K562 (cell line): ENCODE measurements around the gene UTS2R. TPM values are rescaled to one million over a fixed set of nuclear protein-coding genes. Genes with fewer than 3 reads are reported as not detected.

Experiments
- AFF4 ChIP-seq: sonication (generic); formaldehyde crosslinking; IDR thresholded peaks from 2 replicates; pipeline ENCODE4 v1.8.0; 2023; ENCODE audit warnings: mild to moderate bottlenecking, missing genetic modification reagents
- ASH1L ChIP-seq: fragments of 450-650 bp; IDR thresholded peaks from 2 replicates; pipeline ENCODE4 v1.6.1; 2018; ENCODE audit warnings: borderline replicate concordance, mild to moderate bottlenecking, low read depth; ENCODE audit not compliant: partially characterized antibody
- BMI1 ChIP-seq: fragments of 150-350 bp; IDR thresholded peaks from 2 replicates; pipeline ENCODE4 v1.6.1; 2014; ENCODE audit warnings: low read length
- BRD9 ChIP-seq: fragments of 450-650 bp; IDR thresholded peaks from 2 replicates; pipeline ENCODE4 v1.6.1; 2018; ENCODE audit warnings: low read depth; ENCODE audit not compliant: partially characterized antibody
- CGGBP1 ChIP-seq: fragments of 250-450 bp; sonication (Bioruptor Pico); IDR thresholded peaks from 2 replicates; pipeline ENCODE4 v1.9.0; 2021; ENCODE audit warnings: mild to moderate bottlenecking
- CREB1 ChIP-seq, 2 experiments: sonication (generic) in 1 of 2; formaldehyde crosslinking in 1 of 2; IDR thresholded peaks; 2 replicates each; pipeline versions ENCODE4 v1.6.1 to v1.8.0; 2012 to 2022; ENCODE audit warnings: inconsistent platforms in 1 of 2, mild to moderate bottlenecking in 1 of 2, missing genetic modification reagents in 1 of 2, moderate library complexity in 1 of 2
- HSF4 ChIP-seq: fragments of 250-450 bp; sonication (Bioruptor Pico); IDR thresholded peaks from 2 replicates; pipeline ENCODE4 v2.1.2; 2022; ENCODE audit warnings: mild to moderate bottlenecking, moderate library complexity, borderline replicate concordance
- L3MBTL2 ChIP-seq: fragments of 450-650 bp; IDR thresholded peaks from 2 replicates; pipeline ENCODE4 v1.6.1; 2016; ENCODE audit warnings: mild to moderate bottlenecking, moderate library complexity
- MEIS2 ChIP-seq: fragments of 450-650 bp; IDR thresholded peaks from 2 replicates; pipeline ENCODE4 v1.6.1; 2014; ENCODE audit warnings: mild to moderate bottlenecking; ENCODE audit not compliant: partially characterized antibody
- NCOA1 ChIP-seq: fragments of 450-650 bp; IDR thresholded peaks from 2 replicates; pipeline ENCODE4 v1.6.1; 2016; ENCODE audit warnings: low read depth
- PCBP1 ChIP-seq: fragments of 200-400 bp; formaldehyde crosslinking; IDR thresholded peaks from 2 replicates; pipeline ENCODE4 v1.6.1; 2018; ENCODE audit warnings: mild to moderate bottlenecking, low read depth, low read length; ENCODE audit not compliant: poor library complexity, severe bottlenecking
- RBM22 ChIP-seq: fragments of 200-400 bp; formaldehyde crosslinking; IDR thresholded peaks from 2 replicates; pipeline ENCODE4 v1.6.1; 2018; ENCODE audit warnings: low read length, low read depth; ENCODE audit not compliant: poor library complexity, severe bottlenecking
- SMARCA4 ChIP-seq: fragments of 450-650 bp; IDR thresholded peaks from 2 replicates; pipeline ENCODE4 v1.6.1; 2016
- SNIP1 ChIP-seq: fragments of 450-650 bp; IDR thresholded peaks from 2 replicates; pipeline ENCODE4 v1.7.1; 2017; ENCODE audit warnings: low read depth, mild to moderate bottlenecking
- SP1 ChIP-seq: sonication (generic); formaldehyde crosslinking; IDR thresholded peaks from 2 replicates; pipeline ENCODE4 v1.8.1; 2022; ENCODE audit warnings: mild to moderate bottlenecking, missing genetic modification reagents
- SRSF1 ChIP-seq: fragments of 200-400 bp; formaldehyde crosslinking; IDR thresholded peaks from 2 replicates; pipeline ENCODE4 v1.6.1; 2017; ENCODE audit warnings: mild to moderate bottlenecking, low read depth, low read length, moderate library complexity
- STAG1 ChIP-seq: sonication (generic); formaldehyde crosslinking; IDR thresholded peaks from 2 replicates; pipeline ENCODE4 v1.5.0; 2020; ENCODE audit warnings: missing genetic modification reagents, borderline replicate concordance
- THAP7 ChIP-seq: fragments of 250-450 bp; sonication (Bioruptor Pico); IDR thresholded peaks from 2 replicates; pipeline ENCODE4 v1.5.0; 2021
- ZBTB2 ChIP-seq: fragments of 450-650 bp; IDR thresholded peaks from 2 replicates; pipeline ENCODE4 v1.6.1; 2016; ENCODE audit warnings: antibody characterized with exemption
- ZNF140 ChIP-seq: fragments of 250-450 bp; sonication (Bioruptor Pico); IDR thresholded peaks from 2 replicates; pipeline ENCODE4 v1.8.0; 2021; ENCODE audit warnings: moderate library complexity, mild to moderate bottlenecking, inconsistent platforms
- ZNF212 ChIP-seq: fragments of 450-650 bp; formaldehyde crosslinking; IDR thresholded peaks from 2 replicates; pipeline ENCODE4 v1.4.0; 2020; ENCODE audit warnings: mild to moderate bottlenecking
- ZNF263 ChIP-seq: sonication (generic); formaldehyde crosslinking; IDR thresholded peaks from 2 replicates; pipeline ENCODE4 v1.8.0; 2022; ENCODE audit warnings: mild to moderate bottlenecking, missing genetic modification reagents, borderline replicate concordance
- ZNF354B ChIP-seq: fragments of 250-450 bp; sonication (Bioruptor Pico); IDR thresholded peaks from 2 replicates; pipeline ENCODE4 v1.4.0; 2020
- polyA plus RNA-seq, 8 experiments: library from polyadenylated mRNA; depleted of rRNA in 4 of 8; stranded (reverse) in 5 of 8; unstranded in 3 of 8; fragments of >200 nt; fragmentation: Nextera tagmentation in 2 of 8; fragmentation: Illumina TruSeq in 1 of 8; extraction: Ambion mirVana in 2 of 8; extraction: Trizol in 1 of 8; gene quantifications; 2 replicates each; pipeline versions ENCODE4 v1.2.1 to v1.2.3, GENCODE V29; 2011 to 2014; ENCODE audit warnings: inconsistent platforms in 1 of 8, missing spikeins in 1 of 8
- total RNA-seq, 7 experiments: library from RNA; depleted of rRNA in 6 of 7; stranded (reverse); fragments of >200 nt in 6 of 7; fragmentation: Illumina TruSeq in 2 of 7; extraction: Trizol in 2 of 7; gene quantifications; 2 replicates each; pipeline versions ENCODE4 v1.2.1 to v1.2.3, GENCODE V29; 2011 to 2021; ENCODE audit warnings: low replicate concordance in 1 of 7

The UTS2R gene
- total and polyA plus RNA-seq, 9 of the 15 experiments (the other 6 are each of a cell fraction or from before 2014, with no cell fraction given): 0.22 TPM; not detected in 8

- TF ChIP-seq RBM22 (no peak), L3MBTL2 (peak; percentile 94), SNIP1 (no peak), ASH1L (no peak), PCBP1 (no peak), CGGBP1 (no peak), CREB1 (IDR thresholded peaks at IDR 0.05) (peak; percentile 37; the same call in 1 of the 2 replicates), CREB1 (CRISPR knock-in tag; IDR thresholded peaks at IDR 0.05) (no peak), BMI1 (no peak), ZBTB2 (no peak), SP1 (no peak), THAP7 (CRISPR knock-in tag) (no peak), MEIS2 (no peak), HSF4 (no peak), ZNF354B (CRISPR knock-in tag) (no peak), ZNF263 (CRISPR knock-in tag) (no peak; the same call in 1 of the 2 replicates), ZNF140 (CRISPR knock-in tag) (no peak), SRSF1 (no peak), BRD9 (peak; percentile 41), NCOA1 (no peak), STAG1 (CRISPR knock-in tag) (no peak), SMARCA4 (peak; percentile 86), ZNF212 (no peak), AFF4 (CRISPR knock-in tag) (no peak)
Measured at GRCh38 chr17:82338858-82339633, 32.5 kb upstream of the UTS2R start (continued).
